Brain microvascular endothelial cell (primary cell): ENCODE results near the gene TSSC4.

Experiments
- DNase-seq: peaks from one replicate; pipeline ENCODE4 v3.0.0-alpha.2; 2020
- H3K27ac ChIP-seq: fragments of 250-450 bp; sonication (Bioruptor Pico); 2 replicates; pipeline ENCODE4 v1.5.1; 2020; ENCODE audit warnings: mild to moderate bottlenecking, moderate library complexity
- H3K27me3 ChIP-seq: fragments of 250-450 bp; sonication (Bioruptor Pico); replicated peaks from 2 replicates; pipeline ENCODE4 v1.5.1; 2020; ENCODE audit warnings: mild to moderate bottlenecking
- H3K36me3 ChIP-seq: fragments of 250-450 bp; sonication (Bioruptor Pico); replicated peaks from 2 replicates; pipeline ENCODE4 v1.5.1; 2020; ENCODE audit warnings: mild to moderate bottlenecking
- H3K4me3 ChIP-seq: 2 replicates; pipeline ENCODE4 v1.5.1; 2011; ENCODE audit warnings: low read depth, mild to moderate bottlenecking, control low read depth, low read length, moderate library complexity
- in situ Hi-C: cut with HindIII; loops from 2 replicates; pipeline ENCODE4 v1.10.0; 2017; ENCODE audit warnings: low sequenced_read_pairs, low pct_ligation_motif_present
- TF ChIP-seq, protein P1 (sequence below): IDR thresholded peaks from 2 replicates; pipeline ENCODE4 v1.5.1; 2011; ENCODE audit warnings: low read depth, mild to moderate bottlenecking, moderate library complexity, low read length, control low read depth, inconsistent platforms; ENCODE audit errors: missing control alignments

TSSC4 gene

DNA sequence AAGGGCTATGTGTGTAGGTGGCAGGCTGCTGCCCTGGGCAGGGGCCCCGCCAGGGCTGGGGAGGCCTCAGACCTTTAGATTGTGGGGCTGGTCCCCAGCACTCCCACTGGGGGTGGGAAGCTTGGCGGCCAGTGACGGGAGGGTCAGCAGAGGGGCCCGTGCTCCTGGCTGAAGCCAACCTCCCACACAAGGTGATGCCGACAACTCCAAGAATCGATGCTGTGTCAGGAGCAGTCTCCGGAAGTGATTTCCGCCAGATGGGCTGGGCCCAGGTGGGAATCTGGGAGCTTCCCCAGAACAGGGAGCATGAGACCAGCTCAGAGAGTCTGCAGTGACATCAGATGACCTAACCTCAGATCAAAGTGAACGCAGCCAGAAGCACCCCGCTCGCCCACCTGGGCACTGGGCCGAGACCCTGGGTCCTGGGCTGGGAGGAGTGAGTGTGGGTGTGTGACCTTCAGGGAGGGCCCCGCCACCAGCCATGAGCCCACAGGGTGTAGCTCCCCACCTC, 36.0 kb downstream of the TSSC4 start:
- TF ChIP-seq, protein P1, sequence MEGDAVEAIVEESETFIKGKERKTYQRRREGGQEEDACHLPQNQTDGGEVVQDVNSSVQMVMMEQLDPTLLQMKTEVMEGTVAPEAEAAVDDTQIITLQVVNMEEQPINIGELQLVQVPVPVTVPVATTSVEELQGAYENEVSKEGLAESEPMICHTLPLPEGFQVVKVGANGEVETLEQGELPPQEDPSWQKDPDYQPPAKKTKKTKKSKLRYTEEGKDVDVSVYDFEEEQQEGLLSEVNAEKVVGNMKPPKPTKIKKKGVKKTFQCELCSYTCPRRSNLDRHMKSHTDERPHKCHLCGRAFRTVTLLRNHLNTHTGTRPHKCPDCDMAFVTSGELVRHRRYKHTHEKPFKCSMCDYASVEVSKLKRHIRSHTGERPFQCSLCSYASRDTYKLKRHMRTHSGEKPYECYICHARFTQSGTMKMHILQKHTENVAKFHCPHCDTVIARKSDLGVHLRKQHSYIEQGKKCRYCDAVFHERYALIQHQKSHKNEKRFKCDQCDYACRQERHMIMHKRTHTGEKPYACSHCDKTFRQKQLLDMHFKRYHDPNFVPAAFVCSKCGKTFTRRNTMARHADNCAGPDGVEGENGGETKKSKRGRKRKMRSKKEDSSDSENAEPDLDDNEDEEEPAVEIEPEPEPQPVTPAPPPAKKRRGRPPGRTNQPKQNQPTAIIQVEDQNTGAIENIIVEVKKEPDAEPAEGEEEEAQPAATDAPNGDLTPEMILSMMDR, result no peak
- H3K27me3 ChIP-seq, result peaks cover 4% of the 10 kb centered on the region
- H3K4me3 ChIP-seq, result no peak overlapping the region
- no peak for DNase-seq
- in situ Hi-C loops, result no loop called here
- H3K27ac ChIP-seq, result no peak overlapping the region
- H3K36me3 ChIP-seq, result no peaks in the 10 kb centered on the region

DNA sequence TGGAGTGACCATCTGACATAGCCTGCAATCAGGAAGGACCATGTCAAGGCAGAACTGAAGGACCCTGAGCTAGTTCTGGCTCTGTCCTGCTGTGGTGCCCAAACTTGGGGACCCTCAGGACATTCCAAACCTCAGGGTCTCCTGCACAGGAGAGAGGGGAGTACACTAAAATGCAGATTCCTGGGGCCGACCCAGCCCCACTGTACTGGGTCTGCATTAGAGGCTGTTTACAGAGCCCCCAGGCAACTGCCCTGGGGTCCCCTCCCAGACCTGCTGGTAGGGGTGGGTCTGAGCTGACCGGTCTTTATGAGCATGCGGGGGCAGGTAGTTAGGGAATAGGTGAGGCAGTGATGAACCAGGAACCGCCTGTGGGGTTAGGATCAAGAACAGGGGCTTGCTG, 37.0 kb downstream of the TSSC4 start:
- no peak overlapping the region for H3K27ac ChIP-seq
- H3K27me3 ChIP-seq, result peaks cover 8% of the 10 kb centered on the region
- no peak for DNase-seq
- in situ Hi-C loops, result no loop called here
- no peaks in the 10 kb centered on the region for H3K36me3 ChIP-seq
- TF ChIP-seq, protein P1, result no peak
- no peak overlapping the region for H3K4me3 ChIP-seq

DNA sequence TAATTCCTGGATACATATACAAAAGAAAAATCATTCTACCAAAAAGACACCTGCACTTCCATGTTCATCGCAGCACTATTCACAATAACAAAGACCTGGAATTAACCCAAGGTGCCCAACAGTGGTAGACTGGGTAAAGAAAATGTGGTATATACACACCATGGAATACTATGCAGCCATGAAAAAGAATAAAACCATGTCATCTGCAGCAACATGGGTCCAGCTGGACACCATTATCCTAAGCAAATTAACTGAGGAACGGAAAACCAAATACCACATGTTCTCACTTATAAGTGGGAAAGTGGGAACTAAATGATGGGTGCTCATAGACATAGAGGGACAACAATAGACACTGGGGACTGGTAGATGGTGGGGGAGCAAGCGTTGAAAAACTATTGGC, 39.3 kb downstream of the TSSC4 start:
- no peak for DNase-seq
- Histone ChIP-seq H3K27me3 (peaks cover 24% of the 10 kb centered on the region), H3K27ac (no peak overlapping the region), H3K36me3 (no peaks in the 10 kb centered on the region), H3K4me3 (no peak overlapping the region)
- in situ Hi-C loops, result no loop called here
- TF ChIP-seq, protein P1, result no peak

GRCh38 chr11:2440646-2441045, 40.1 kb downstream of the TSSC4 start:
- Histone ChIP-seq H3K27me3 (peaks cover 31% of the 10 kb centered on the region), H3K36me3 (no peaks in the 10 kb centered on the region), H3K4me3 (no peak overlapping the region), H3K27ac (no peak overlapping the region)
- in situ Hi-C loops, result no loop called here
- TF ChIP-seq, protein P1, result no peak
- DNase-seq, result no peak

DNA sequence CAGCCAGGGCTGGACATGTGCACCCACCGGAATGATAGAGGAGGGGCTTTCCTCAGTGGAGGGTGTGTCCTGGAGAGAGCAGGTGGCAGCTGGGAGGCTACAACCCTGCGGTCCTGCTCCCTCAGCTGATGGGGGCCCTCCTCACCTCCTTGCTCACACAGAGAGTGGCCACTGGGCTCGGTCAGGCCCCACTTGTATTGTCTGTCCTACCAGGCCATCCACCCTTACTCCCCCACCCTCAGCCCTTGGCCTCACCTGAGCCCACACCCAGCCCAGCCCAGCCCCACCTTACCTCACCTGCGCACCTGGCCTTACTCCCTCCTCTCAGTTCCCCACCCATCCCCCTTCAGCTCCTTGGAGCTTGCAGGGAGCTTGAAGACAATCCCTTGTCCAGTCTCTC, 40.6 kb downstream of the TSSC4 start:
- H3K4me3 ChIP-seq, result no peak overlapping the region
- DNase-seq, result no peak
- H3K27ac ChIP-seq, result no peak overlapping the region
- peaks cover 36% of the 10 kb centered on the region for H3K27me3 ChIP-seq
- H3K36me3 ChIP-seq, result no peaks in the 10 kb centered on the region
- in situ Hi-C loops, result no loop called here
- TF ChIP-seq, protein P1, result no peak

- Histone ChIP-seq H3K27me3 (peaks cover 49% of the 10 kb centered on the region), H3K4me3 (no peak overlapping the region), H3K36me3 (no peaks in the 10 kb centered on the region), H3K27ac (no peak overlapping the region)
- in situ Hi-C loops, result no loop called here
- no peak for DNase-seq
- TF ChIP-seq, protein P1, result no peak
These were observed 42.0 kb downstream of the TSSC4 start for GRCh38 chr11:2442589-2442988.
